ENCODE measurements around the gene RNF114.
"Not testable (repeated sequence)": the region's sequence is repeated elsewhere in the genome, so short reads cannot be mapped to it uniquely, and the experiment has no call there.

The RNF114 gene

DNA sequence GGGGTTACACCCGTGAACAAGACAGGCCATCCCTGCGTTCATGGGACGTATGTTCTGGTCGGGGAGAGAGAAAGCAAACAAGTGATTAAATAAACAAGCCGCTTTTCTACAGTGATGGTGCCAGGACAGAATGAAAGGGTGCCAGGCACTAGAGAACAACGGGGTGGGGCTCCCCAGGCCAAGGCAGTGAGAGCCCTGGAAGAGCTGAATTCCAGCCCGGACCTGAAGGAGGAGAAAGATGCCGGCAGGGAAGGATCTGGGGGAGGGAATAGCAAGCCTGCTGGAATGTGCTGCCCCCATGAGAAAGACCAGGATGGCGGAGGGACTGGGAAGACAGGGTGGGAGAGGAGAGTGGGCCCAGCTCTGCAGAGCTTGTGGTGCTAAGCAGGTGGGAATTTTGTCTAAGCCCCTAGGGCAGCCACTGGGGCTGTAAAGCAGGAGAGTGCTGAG, 54.1 kb downstream of the RNF114 start:
- H4K8ac ChIP-seq (ENCODE audit: low read depth, low read length), result no peak overlapping the region
- peak overlapping the region; percentile 86 for H2BK120ac ChIP-seq (ENCODE audit: low read depth, low read length)
- peak overlapping the region; percentile 49 for H3K9ac ChIP-seq (ENCODE audit: low read length)
- peaks cover 3% of the 10 kb centered on the region for H3K36me3 ChIP-seq (ENCODE audit: control insufficient read depth, insufficient read depth, low read length)
- WGBS (ENCODE audit: extremely low coverage, insufficient coverage, low lambda C conversion rate), result no CpG with 5 or more reads among the region's 9 CpGs
- DNase-seq, result peak; percentile 81
- H3K56ac ChIP-seq (ENCODE audit: low read length), result peak overlapping the region; percentile 69
- H2BK5ac ChIP-seq (ENCODE audit: low read length), result peak overlapping the region; percentile 93
- peak overlapping the region; percentile 75 for H3K18ac ChIP-seq (ENCODE audit: low read length)
- H3K4ac ChIP-seq (ENCODE audit: low read depth, low read length), result peak overlapping the region; percentile 86
- peaks cover 20% of the 10 kb centered on the region for H3K4me1 ChIP-seq (ENCODE audit: control insufficient read depth, low read depth, low read length)
- H3K27me3 ChIP-seq (ENCODE audit: insufficient read depth, low read length, poor library complexity), result no peaks in the 10 kb centered on the region
- H3K27ac ChIP-seq (ENCODE audit: low read depth, low read length), result peak overlapping the region; percentile 96
- H3K23ac ChIP-seq (ENCODE audit: low read length), result peak overlapping the region; percentile 1
- H4K5ac ChIP-seq (ENCODE audit: low read length), result no peak overlapping the region
- peaks cover 23% of the 10 kb centered on the region for H3K79me2 ChIP-seq (ENCODE audit: control insufficient read depth, insufficient read depth, low read length)
- peak overlapping the region; percentile 20 for H2BK15ac ChIP-seq (replicated peaks; ENCODE audit: low read depth)
- H3K4me2 ChIP-seq (ENCODE audit: low read length), result no peak overlapping the region
- H2AK5ac ChIP-seq (ENCODE audit: low read length), result no peak overlapping the region
- H3K79me1 ChIP-seq (ENCODE audit: low read length), result peaks cover 7% of the 10 kb centered on the region
- no peak overlapping the region for H3K4me3 ChIP-seq (ENCODE audit: low read length)

DNA sequence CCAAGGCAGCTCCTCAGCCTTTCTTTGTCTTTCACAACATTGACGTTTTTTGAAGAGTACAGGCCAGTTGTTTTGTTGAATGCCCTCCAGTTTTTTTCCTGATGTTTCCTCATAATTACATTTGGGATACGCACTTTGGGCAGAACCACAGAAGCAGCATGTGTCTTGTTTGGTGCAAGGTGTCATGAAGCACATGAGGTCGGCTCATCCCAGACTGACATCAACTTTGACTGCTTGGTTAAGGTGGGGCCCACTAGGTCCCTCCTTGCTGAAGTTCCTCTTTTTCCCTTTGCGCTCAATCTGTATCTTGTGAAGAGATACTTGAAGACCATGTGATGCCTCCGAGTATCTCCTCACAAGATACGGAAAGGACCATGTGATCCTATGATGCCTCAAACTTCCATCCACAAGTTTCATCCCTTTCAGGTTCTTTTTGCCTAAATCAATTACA, 57.1 kb downstream of the RNF114 start:
- Histone ChIP-seq H3K4ac (ENCODE audit: low read depth, low read length) (no peak overlapping the region), H2BK5ac (ENCODE audit: low read length) (no peak overlapping the region), H2BK120ac (ENCODE audit: low read depth, low read length) (no peak overlapping the region), H3K36me3 (ENCODE audit: control insufficient read depth, insufficient read depth, low read length) (no peaks in the 10 kb centered on the region), H4K5ac (ENCODE audit: low read length) (no peak overlapping the region), H3K27me3 (ENCODE audit: insufficient read depth, low read length, poor library complexity) (no peaks in the 10 kb centered on the region), H3K56ac (ENCODE audit: low read length) (no peak overlapping the region), H3K27ac (ENCODE audit: low read depth, low read length) (no peak overlapping the region), H3K79me2 (ENCODE audit: control insufficient read depth, insufficient read depth, low read length) (no peaks in the 10 kb centered on the region), H3K4me2 (ENCODE audit: low read length) (no peak overlapping the region), H3K9ac (ENCODE audit: low read length) (no peak overlapping the region), H3K23ac (ENCODE audit: low read length) (no peak overlapping the region), H3K18ac (ENCODE audit: low read length) (no peak overlapping the region), H4K8ac (ENCODE audit: low read depth, low read length) (no peak overlapping the region), H2AK5ac (ENCODE audit: low read length) (no peak overlapping the region), H3K4me3 (ENCODE audit: low read length) (no peak overlapping the region), H3K79me1 (ENCODE audit: low read length) (no peaks in the 10 kb centered on the region), H3K4me1 (ENCODE audit: control insufficient read depth, low read depth, low read length) (peaks cover 13% of the 10 kb centered on the region), H2BK15ac (replicated peaks; ENCODE audit: low read depth) (no peak overlapping the region)
- no peak for DNase-seq
- no CpG with 5 or more reads among the region's 6 CpGs for WGBS (ENCODE audit: extremely low coverage, insufficient coverage, low lambda C conversion rate)

DNA sequence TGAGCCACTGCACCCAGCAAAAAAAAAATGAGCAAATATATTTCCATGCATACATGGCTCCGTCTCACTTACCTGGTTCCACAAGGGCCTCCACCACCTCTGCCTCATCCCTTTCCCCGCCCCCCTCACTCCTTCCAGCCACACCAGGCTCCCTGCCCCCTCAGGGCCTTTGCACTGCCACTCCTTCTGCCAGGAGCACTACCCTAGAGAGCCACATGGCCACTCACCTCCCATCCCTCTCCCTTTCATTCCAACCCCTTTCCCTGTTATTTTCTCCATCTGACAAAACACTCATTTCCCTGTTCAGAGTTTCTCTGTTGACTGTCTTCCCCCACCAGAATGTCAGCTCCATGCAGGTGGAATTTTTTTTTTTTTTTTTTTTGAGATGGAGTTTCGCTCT, 59.4 kb downstream of the RNF114 start:
- Histone ChIP-seq H3K4me2 (ENCODE audit: low read length) (no peak overlapping the region), H4K5ac (ENCODE audit: low read length) (no peak overlapping the region), H2AK5ac (ENCODE audit: low read length) (no peak overlapping the region), H4K8ac (ENCODE audit: low read depth, low read length) (no peak overlapping the region), H3K27me3 (ENCODE audit: insufficient read depth, low read length, poor library complexity) (no peaks in the 10 kb centered on the region), H3K4ac (ENCODE audit: low read depth, low read length) (no peak overlapping the region), H3K27ac (ENCODE audit: low read depth, low read length) (no peak overlapping the region), H3K79me2 (ENCODE audit: control insufficient read depth, insufficient read depth, low read length) (no peaks in the 10 kb centered on the region), H3K79me1 (ENCODE audit: low read length) (no peaks in the 10 kb centered on the region), H2BK5ac (ENCODE audit: low read length) (no peak overlapping the region), H2BK120ac (ENCODE audit: low read depth, low read length) (no peak overlapping the region), H3K36me3 (ENCODE audit: control insufficient read depth, insufficient read depth, low read length) (no peaks in the 10 kb centered on the region), H3K18ac (ENCODE audit: low read length) (no peak overlapping the region), H3K23ac (ENCODE audit: low read length) (no peak overlapping the region), H3K4me1 (ENCODE audit: control insufficient read depth, low read depth, low read length) (peaks cover 2% of the 10 kb centered on the region), H2BK15ac (replicated peaks; ENCODE audit: low read depth) (no peak overlapping the region), H3K56ac (ENCODE audit: low read length) (no peak overlapping the region), H3K9ac (ENCODE audit: low read length) (no peak overlapping the region), H3K4me3 (ENCODE audit: low read length) (no peak overlapping the region)
- no CpG with 5 or more reads among the region's 3 CpGs for WGBS (ENCODE audit: extremely low coverage, insufficient coverage, low lambda C conversion rate)
- DNase-seq, result no peak

DNA sequence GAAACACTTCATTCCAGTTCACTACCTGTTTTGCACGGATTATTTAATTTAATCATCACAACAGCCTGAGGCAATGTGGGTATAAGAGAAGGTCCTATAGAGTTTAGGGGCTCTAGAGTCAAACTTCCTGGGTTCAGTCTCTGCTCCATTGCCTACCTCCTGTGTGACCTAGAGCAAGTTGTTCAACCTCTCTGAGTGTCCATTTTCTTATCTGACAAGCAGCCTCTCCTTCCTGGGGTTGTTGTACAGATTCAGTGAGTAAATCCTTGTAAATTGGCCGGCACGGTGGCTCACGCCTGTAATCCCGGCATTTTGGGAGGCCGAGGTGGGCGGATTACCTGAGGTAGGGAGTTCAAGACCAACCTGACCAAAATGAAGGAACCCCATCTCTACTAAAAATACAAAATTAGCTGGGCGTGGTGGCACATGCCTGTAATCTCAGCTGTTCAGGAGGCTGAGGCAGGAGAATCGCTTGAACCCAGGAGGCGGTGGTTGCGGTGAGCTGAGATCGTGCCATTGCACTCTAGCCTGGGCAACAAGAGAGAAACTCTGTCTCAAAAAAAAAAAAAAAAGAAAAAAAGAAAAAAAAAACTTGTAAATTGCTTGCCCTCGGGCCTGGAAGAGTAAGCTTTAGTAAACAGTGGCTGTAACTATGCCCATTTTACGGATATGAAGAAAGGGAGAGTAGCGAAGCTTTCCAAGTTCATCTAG, 62.4 kb downstream of the RNF114 start:
- H2BK15ac ChIP-seq (replicated peaks; ENCODE audit: low read depth); H2AK5ac ChIP-seq (ENCODE audit: low read length); H4K8ac ChIP-seq (ENCODE audit: low read depth, low read length); H3K79me1 ChIP-seq (ENCODE audit: low read length); H2BK5ac ChIP-seq (ENCODE audit: low read length); H3K23ac ChIP-seq (ENCODE audit: low read length); H3K27ac ChIP-seq (ENCODE audit: low read depth, low read length); H3K4me1 ChIP-seq (ENCODE audit: control insufficient read depth, low read depth, low read length); H3K79me2 ChIP-seq (ENCODE audit: control insufficient read depth, insufficient read depth, low read length); H3K36me3 ChIP-seq (ENCODE audit: control insufficient read depth, insufficient read depth, low read length); H3K27me3 ChIP-seq (ENCODE audit: insufficient read depth, low read length, poor library complexity); H3K4me3 ChIP-seq (ENCODE audit: low read length); H3K18ac ChIP-seq (ENCODE audit: low read length); H3K4me2 ChIP-seq (ENCODE audit: low read length); H4K5ac ChIP-seq (ENCODE audit: low read length); H2BK120ac ChIP-seq (ENCODE audit: low read depth, low read length); H3K9ac ChIP-seq (ENCODE audit: low read length); H3K4ac ChIP-seq (ENCODE audit: low read depth, low read length); DNase-seq: not testable (repeated sequence)
- peak overlapping the region; percentile 49 for H3K56ac ChIP-seq (ENCODE audit: low read length)
- WGBS (ENCODE audit: extremely low coverage, insufficient coverage, low lambda C conversion rate), result no CpG with 5 or more reads among the region's 15 CpGs

DNA sequence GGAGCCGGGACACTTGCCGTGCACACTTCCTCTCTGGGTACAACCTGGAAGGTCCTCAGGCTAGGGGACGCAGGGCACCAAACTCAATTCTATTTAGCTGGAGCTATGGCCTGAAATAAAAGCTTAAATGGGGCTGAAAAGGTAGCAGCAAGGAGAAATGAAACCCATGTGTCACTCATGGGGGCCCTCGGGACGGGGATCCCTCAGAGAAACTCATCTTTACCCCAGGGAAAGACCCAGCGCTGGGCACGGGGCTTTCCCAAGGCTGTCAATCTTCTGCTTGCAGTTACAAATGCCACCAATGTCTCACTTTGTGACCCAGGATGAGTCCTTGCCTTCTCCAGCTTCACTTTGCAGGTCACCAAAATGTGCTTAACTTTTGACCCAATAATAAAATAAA, 63.1 kb downstream of the RNF114 start:
- no peak overlapping the region for H2AK5ac ChIP-seq (ENCODE audit: low read length)
- H3K56ac ChIP-seq (ENCODE audit: low read length), result no peak overlapping the region
- no peaks in the 10 kb centered on the region for H3K79me1 ChIP-seq (ENCODE audit: low read length)
- WGBS (ENCODE audit: extremely low coverage, insufficient coverage, low lambda C conversion rate), result no CpG with 5 or more reads among the region's 7 CpGs
- H3K4me1 ChIP-seq (ENCODE audit: control insufficient read depth, low read depth, low read length), result peaks cover 2% of the 10 kb centered on the region
- H4K5ac ChIP-seq (ENCODE audit: low read length), result no peak overlapping the region
- H3K36me3 ChIP-seq (ENCODE audit: control insufficient read depth, insufficient read depth, low read length), result no peaks in the 10 kb centered on the region
- H3K23ac ChIP-seq (ENCODE audit: low read length), result no peak overlapping the region
- no peak overlapping the region for H3K4me3 ChIP-seq (ENCODE audit: low read length)
- no peak overlapping the region for H2BK120ac ChIP-seq (ENCODE audit: low read depth, low read length)
- H3K4me2 ChIP-seq (ENCODE audit: low read length), result no peak overlapping the region
- H2BK5ac ChIP-seq (ENCODE audit: low read length), result no peak overlapping the region
- DNase-seq, result no peak
- no peaks in the 10 kb centered on the region for H3K79me2 ChIP-seq (ENCODE audit: control insufficient read depth, insufficient read depth, low read length)
- peak overlapping the region; percentile 24 for H3K4ac ChIP-seq (ENCODE audit: low read depth, low read length)
- H3K27ac ChIP-seq (ENCODE audit: low read depth, low read length), result no peak overlapping the region
- no peak overlapping the region for H3K9ac ChIP-seq (ENCODE audit: low read length)
- H3K27me3 ChIP-seq (ENCODE audit: insufficient read depth, low read length, poor library complexity), result no peaks in the 10 kb centered on the region
- H4K8ac ChIP-seq (ENCODE audit: low read depth, low read length), result no peak overlapping the region
- no peak overlapping the region for H3K18ac ChIP-seq (ENCODE audit: low read length)
- no peak overlapping the region for H2BK15ac ChIP-seq (replicated peaks; ENCODE audit: low read depth)

Measured in mesendoderm (in vitro differentiated cells).